B cell (primary cell): ENCODE data around the gene EBF3. TPM values are rescaled to one million over a fixed set of nuclear protein-coding genes. Genes with fewer than 3 reads are reported as not detected.

Source experiments
- ATAC-seq: fragments of 200-7000 bp; cut with Tn5 transposase; one replicate; pipeline ENCODE4 v1.10.0; 2021; ENCODE audit warnings: low read depth, mild to moderate bottlenecking, moderate number of reproducible peaks, moderate library complexity
- CTCF ChIA-PET: fragments of 350-600 bp; sonication (Branson Sonifier 250); formaldehyde crosslinking; loops from one replicate; lab custom pipeline; 2021; ENCODE audit warnings: antibody characterized with exemption, inconsistent platforms; lab: Charles Lee
- POLR2A ChIA-PET: fragments of 350-600 bp; sonication (Branson Sonifier 250); formaldehyde crosslinking; loops from one replicate; lab custom pipeline; 2021; ENCODE audit warnings: antibody characterized with exemption; lab: Charles Lee
- DNase-seq: peaks from one replicate; pipeline ENCODE4 v3.0.0; 2013
- H2AFZ ChIP-seq: 2 replicates; pipeline ENCODE4 v1.6.1; 2012; ENCODE audit warnings: mild to moderate bottlenecking, low read depth, low read length; ENCODE audit not compliant: insufficient read depth, poor library complexity, severe bottlenecking
- H3K27ac ChIP-seq, 2 donors: 1 replicate in 1 of 2; 2 replicates in 1 of 2; pipeline ENCODE4 v1.5.1; 2012 to 2013; ENCODE audit warnings: low read length in 2 of 2, mild to moderate bottlenecking in 2 of 2, moderate library complexity in 1 of 2
- H3K27me3 ChIP-seq, 4 experiments: fragments of 200-600 bp in 1 of 4; sonication (generic) in 1 of 4; replicated peaks in 1 of 4; 1 replicate in 2 of 4; 2 replicates in 2 of 4; pipeline versions ENCODE4 v1.6.1 to v1.7.0; 2013 to 2016; ENCODE audit warnings: low read length in 3 of 4, mild to moderate bottlenecking in 2 of 4, mixed read lengths in 1 of 4, moderate library complexity in 1 of 4; ENCODE audit not compliant: insufficient read depth in 4 of 4, control insufficient read depth in 3 of 4; ENCODE audit errors: control extremely low read depth in 1 of 4
- H3K36me3 ChIP-seq, 2 experiments: replicated peaks in 1 of 2; 1 replicate in 1 of 2; 2 replicates in 1 of 2; pipeline versions ENCODE4 v1.6.1 to v1.7.1; 2013; ENCODE audit warnings: low read length in 1 of 2; ENCODE audit not compliant: insufficient read depth in 2 of 2, control insufficient read depth in 1 of 2; ENCODE audit errors: control extremely low read depth in 1 of 2, extremely low read depth in 1 of 2
- H3K4me1 ChIP-seq, 2 donors: fragments of 200-600 bp in 1 of 2; sonication (generic) in 1 of 2; 1 replicate in 1 of 2; 2 replicates in 1 of 2; pipeline versions ENCODE4 v1.5.1 to v1.6.1; 2013 to 2017; ENCODE audit warnings: low read length in 2 of 2; ENCODE audit not compliant: control insufficient read depth in 2 of 2, insufficient read depth in 2 of 2
- H3K4me2 ChIP-seq: replicated peaks from 2 replicates; pipeline ENCODE3; 2012; ENCODE audit warnings: mild to moderate bottlenecking, low read depth, low read length; ENCODE audit not compliant: poor library complexity, severe bottlenecking
- H3K4me3 ChIP-seq, 5 experiments: fragments of 200-600 bp in 1 of 5; sonication (generic) in 1 of 5; 1 replicate in 3 of 5; 2 replicates in 2 of 5; pipeline versions ENCODE4 v1.5.1 to v1.7.0; 2011 to 2016; ENCODE audit warnings: low read length in 4 of 5, mild to moderate bottlenecking in 4 of 5, low read depth in 2 of 5, control low read depth in 1 of 5, moderate library complexity in 1 of 5; ENCODE audit not compliant: insufficient read depth in 1 of 5; ENCODE audit errors: control extremely low read depth in 1 of 5, extremely low read depth in 1 of 5
- H3K79me2 ChIP-seq: fragments of 200-600 bp; sonication (generic); one replicate; pipeline ENCODE4 v1.6.0; 2016; ENCODE audit warnings: low read length; ENCODE audit not compliant: control insufficient read depth, insufficient read depth
- H3K9ac ChIP-seq: fragments of 200-600 bp; sonication (generic); 2 replicates; pipeline ENCODE4 v1.6.1; 2017; ENCODE audit warnings: mild to moderate bottlenecking, low read length, moderate library complexity
- H3K9me3 ChIP-seq, 3 donors: one replicate each; pipeline versions ENCODE4 v1.6.1 to v1.7.1; 2013; ENCODE audit warnings: low read length in 2 of 3; ENCODE audit not compliant: control insufficient read depth in 2 of 3, insufficient read depth in 1 of 3; ENCODE audit errors: control extremely low read depth in 1 of 3
- H4K20me1 ChIP-seq: 2 replicates; pipeline ENCODE4 v1.6.0; 2012; ENCODE audit warnings: mild to moderate bottlenecking, low read length; ENCODE audit not compliant: insufficient read depth, control insufficient read depth, poor library complexity, severe bottlenecking
- H3K27ac Mint-ChIP-seq: one replicate; pipeline ENCODE4 v1.8.0; 2021; ENCODE audit warnings: mixed read lengths
- H3K27me3 Mint-ChIP-seq: one replicate; pipeline ENCODE4 v1.8.0; 2021; ENCODE audit warnings: mixed read lengths
- H3K4me1 Mint-ChIP-seq: one replicate; pipeline ENCODE4 v1.8.0; 2021; ENCODE audit warnings: mixed read lengths
- H3K4me3 Mint-ChIP-seq: one replicate; pipeline ENCODE4 v1.8.0; 2021; ENCODE audit warnings: mixed read lengths
- H3K9me3 Mint-ChIP-seq: one replicate; pipeline ENCODE4 v1.8.0; 2022; ENCODE audit warnings: mixed read lengths; ENCODE audit not compliant: insufficient read depth
- CTCF ChIP-seq: fragments of 200-600 bp; IDR thresholded peaks from one replicate; pipeline ENCODE4 v1.8.0; 2022; ENCODE audit warnings: antibody characterized with exemption, mild to moderate bottlenecking
- EZH2 ChIP-seq: IDR thresholded peaks from 2 replicates; pipeline ENCODE4 v1.6.1; 2012; ENCODE audit warnings: borderline replicate concordance, low read depth, mild to moderate bottlenecking, moderate library complexity, low read length; ENCODE audit not compliant: insufficient read depth, poor library complexity, severe bottlenecking
- WGBS: methylation state at CpG from one replicate; pipeline ENCODE4 v1.1.5; 2013; ENCODE audit warnings: missing lambda C conversion rate; ENCODE audit not compliant: insufficient coverage; 5-methylcytosine and 5-hydroxymethylcytosine counted together
- intact Hi-C: fragments of 100-400 bp; cut with micrococcal nuclease; formaldehyde crosslinking; loops from one replicate; pipeline ENCODE4 v1.10.0; 2022
- polyA plus RNA-seq: library from polyadenylated mRNA; depleted of rRNA; stranded (reverse); fragments of >200 nt; gene quantifications from 2 replicates; pipeline ENCODE4 v1.2.3, GENCODE V29; 2012
- total RNA-seq, 2 donors: library from RNA; stranded (reverse); fragments of 120-200 nt in 1 of 2; gene quantifications; 1 replicate in 1 of 2; 2 replicates in 1 of 2; pipeline versions ENCODE4 v1.2.3 to v1.2.4, GENCODE V29; 2013 to 2022

Gene EBF3
- total and polyA plus RNA-seq, 2 donors (not counting 1 experiment from before 2014, with no cell fraction given) = not detected

GRCh38 chr10:129992356-129992755, 28.3 kb upstream of the EBF3 start:
- H3K79me2 ChIP-seq = no peaks in the 10 kb centered on the region
- no peak for ATAC-seq
- H3K9me3 ChIP-seq = peaks cover 1 to 5% (median 2%) of the 10 kb centered on the region in 3 donors
- intact Hi-C loops = no loop called here
- H4K20me1 ChIP-seq = no peaks in the 10 kb centered on the region
- H3K27ac Mint-ChIP-seq = no peak overlapping the region
- no peak overlapping the region for H3K4me2 ChIP-seq
- 100% methylated on average over 1 of the region's 3 CpGs for WGBS
- CTCF ChIA-PET = no interaction called here
- POLR2A ChIA-PET = no interaction called here
- H3K27me3 Mint-ChIP-seq = peaks cover 22% of the 10 kb centered on the region
- no peak for TF ChIP-seq CTCF
- DNase-seq = no peak
- H3K4me1 Mint-ChIP-seq = no peaks in the 10 kb centered on the region
- H3K4me3 ChIP-seq = no peak overlapping the region
- no peak overlapping the region for H3K9ac ChIP-seq
- H3K36me3 ChIP-seq = no peaks in the 10 kb centered on the region
- H3K4me3 Mint-ChIP-seq = no peak overlapping the region
- no peak overlapping the region for H2AFZ ChIP-seq
- H3K27ac ChIP-seq = no peak overlapping the region
- H3K27me3 ChIP-seq = peaks cover 0 to 7% (median 3%) of the 10 kb centered on the region in 4 experiments
- peaks cover 7% of the 10 kb centered on the region for H3K9me3 Mint-ChIP-seq
- H3K4me1 ChIP-seq = no peaks in the 10 kb centered on the region

- Histone ChIP-seq H2AFZ (no peak overlapping the region), H4K20me1 (no peaks in the 10 kb centered on the region), H3K27ac (no peak overlapping the region), H3K4me1 (no peaks in the 10 kb centered on the region), H3K27me3 (peaks cover 0 to 7% (median 3%) of the 10 kb centered on the region in 4 experiments), H3K4me3 (no peak overlapping the region), H3K36me3 (no peaks in the 10 kb centered on the region), H3K79me2 (no peaks in the 10 kb centered on the region), H3K9me3 (peaks cover 1 to 29% (median 2%) of the 10 kb centered on the region in 3 donors), H3K4me2 (no peak overlapping the region), H3K9ac (no peak overlapping the region)
- ChIA-PET CTCF (no interaction called here), POLR2A (no interaction called here)
- Mint-ChIP-seq H3K9me3 (peaks cover 6% of the 10 kb centered on the region), H3K4me1 (no peaks in the 10 kb centered on the region), H3K27ac (no peak overlapping the region), H3K4me3 (no peak overlapping the region), H3K27me3 (peaks cover 45% of the 10 kb centered on the region)
- DNase-seq (no peak), ATAC-seq (no peak)
- intact Hi-C loops = no loop called here
- no peak for TF ChIP-seq CTCF
- TF ChIP-seq EZH2 = no peak
These were observed 18.8 kb upstream of the EBF3 start for GRCh38 chr10:129982825-129983224.
